Tibial nerve (tissue), 4 donors: Measurements from ENCODE around the gene GP9.
"Not testable (repeated sequence)": the region's sequence is repeated elsewhere in the genome, so short reads cannot be mapped to it uniquely, and the experiment has no call there.

Experiments used
- EP300 ChIP-seq, 2 donors: sonication (generic); formaldehyde crosslinking; IDR thresholded peaks; one replicate each; pipeline ENCODE4 v1.6.1; 2017; ENCODE audit warnings: antibody characterized with exemption in 2 of 2, mild to moderate bottlenecking in 1 of 2
- POLR2A ChIP-seq, 2 donors: fragments of 450-650 bp; IDR thresholded peaks; one replicate each; pipeline ENCODE4 v1.6.1; 2017; ENCODE audit warnings: antibody characterized with exemption in 2 of 2, mild to moderate bottlenecking in 2 of 2, moderate library complexity in 2 of 2
- TF ChIP-seq, protein P1 (sequence below), 5 experiments: fragments of 200-600 bp in 3 of 5; fragments of 450-650 bp in 2 of 5; sonication (generic) in 3 of 5; IDR thresholded peaks; one replicate each; pipeline ENCODE4 v1.5.1; 2016 to 2019; ENCODE audit warnings: antibody characterized with exemption in 5 of 5, mild to moderate bottlenecking in 3 of 5, moderate library complexity in 2 of 5

DNA sequence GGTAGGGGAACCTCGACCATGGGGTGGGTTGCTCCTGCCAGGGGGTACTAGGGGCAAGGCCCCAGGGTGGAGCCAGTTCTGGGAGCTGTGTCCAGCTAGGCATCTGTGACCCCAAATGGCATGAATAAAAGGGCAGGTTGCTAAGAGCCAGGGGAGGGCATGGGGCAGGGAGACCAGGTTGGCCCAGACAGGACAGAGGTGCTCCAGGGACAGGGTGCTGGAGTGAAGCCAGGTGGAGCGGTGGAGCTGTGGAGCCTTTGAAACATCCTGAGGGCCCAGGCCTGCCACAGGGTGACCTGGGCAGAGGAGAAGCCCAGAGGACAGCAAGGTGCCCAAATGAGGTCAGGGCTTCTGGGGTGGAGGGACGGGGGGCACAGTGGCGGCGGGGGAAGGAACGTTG lies 27.7 kb downstream of the GP9 start:
- TF ChIP-seq, protein P1, sequence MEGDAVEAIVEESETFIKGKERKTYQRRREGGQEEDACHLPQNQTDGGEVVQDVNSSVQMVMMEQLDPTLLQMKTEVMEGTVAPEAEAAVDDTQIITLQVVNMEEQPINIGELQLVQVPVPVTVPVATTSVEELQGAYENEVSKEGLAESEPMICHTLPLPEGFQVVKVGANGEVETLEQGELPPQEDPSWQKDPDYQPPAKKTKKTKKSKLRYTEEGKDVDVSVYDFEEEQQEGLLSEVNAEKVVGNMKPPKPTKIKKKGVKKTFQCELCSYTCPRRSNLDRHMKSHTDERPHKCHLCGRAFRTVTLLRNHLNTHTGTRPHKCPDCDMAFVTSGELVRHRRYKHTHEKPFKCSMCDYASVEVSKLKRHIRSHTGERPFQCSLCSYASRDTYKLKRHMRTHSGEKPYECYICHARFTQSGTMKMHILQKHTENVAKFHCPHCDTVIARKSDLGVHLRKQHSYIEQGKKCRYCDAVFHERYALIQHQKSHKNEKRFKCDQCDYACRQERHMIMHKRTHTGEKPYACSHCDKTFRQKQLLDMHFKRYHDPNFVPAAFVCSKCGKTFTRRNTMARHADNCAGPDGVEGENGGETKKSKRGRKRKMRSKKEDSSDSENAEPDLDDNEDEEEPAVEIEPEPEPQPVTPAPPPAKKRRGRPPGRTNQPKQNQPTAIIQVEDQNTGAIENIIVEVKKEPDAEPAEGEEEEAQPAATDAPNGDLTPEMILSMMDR (IDR thresholded peaks at IDR 0.05): not testable (repeated sequence)
- TF ChIP-seq POLR2A, EP300 (IDR thresholded peaks at IDR 0.05): not testable (repeated sequence)
